Nephron progenitor cell (in vitro differentiated cells): Measurements from ENCODE around the gene SAP30L.
A peak's percentile ranks its signal among the peaks of the same experiment; 100 is the strongest.

ENCODE experiments used
- DNase-seq: peaks from one replicate; pipeline ENCODE4 v3.0.0; 2021
- H3K27ac Mint-ChIP-seq: 2 replicates; pipeline ENCODE4 v1.8.0; 2021; ENCODE audit warnings: mild to moderate bottlenecking, moderate library complexity, mixed read lengths
- H3K27me3 Mint-ChIP-seq: 2 replicates; pipeline ENCODE4 v1.8.0; 2021; ENCODE audit warnings: mild to moderate bottlenecking, low read depth, mixed read lengths; ENCODE audit not compliant: poor library complexity
- H3K36me3 Mint-ChIP-seq: 2 replicates; pipeline ENCODE4 v1.8.0; 2021; ENCODE audit warnings: low read depth, mixed read lengths
- H3K4me1 Mint-ChIP-seq: 2 replicates; pipeline ENCODE4 v1.8.0; 2021; ENCODE audit warnings: mixed read lengths
- H3K4me3 Mint-ChIP-seq: 2 replicates; pipeline ENCODE4 v1.8.0; 2021; ENCODE audit warnings: mild to moderate bottlenecking, moderate library complexity, mixed read lengths
- H3K9me3 Mint-ChIP-seq: 2 replicates; pipeline ENCODE4 v1.8.0; 2021; ENCODE audit warnings: mild to moderate bottlenecking, moderate library complexity, mixed read lengths
- TF ChIP-seq, protein P1 (sequence below): fragments of 200-600 bp; sonication (generic); IDR thresholded peaks from 2 replicates; pipeline ENCODE4 v1.5.0; 2021; ENCODE audit warnings: antibody characterized with exemption

The SAP30L gene

DNA sequence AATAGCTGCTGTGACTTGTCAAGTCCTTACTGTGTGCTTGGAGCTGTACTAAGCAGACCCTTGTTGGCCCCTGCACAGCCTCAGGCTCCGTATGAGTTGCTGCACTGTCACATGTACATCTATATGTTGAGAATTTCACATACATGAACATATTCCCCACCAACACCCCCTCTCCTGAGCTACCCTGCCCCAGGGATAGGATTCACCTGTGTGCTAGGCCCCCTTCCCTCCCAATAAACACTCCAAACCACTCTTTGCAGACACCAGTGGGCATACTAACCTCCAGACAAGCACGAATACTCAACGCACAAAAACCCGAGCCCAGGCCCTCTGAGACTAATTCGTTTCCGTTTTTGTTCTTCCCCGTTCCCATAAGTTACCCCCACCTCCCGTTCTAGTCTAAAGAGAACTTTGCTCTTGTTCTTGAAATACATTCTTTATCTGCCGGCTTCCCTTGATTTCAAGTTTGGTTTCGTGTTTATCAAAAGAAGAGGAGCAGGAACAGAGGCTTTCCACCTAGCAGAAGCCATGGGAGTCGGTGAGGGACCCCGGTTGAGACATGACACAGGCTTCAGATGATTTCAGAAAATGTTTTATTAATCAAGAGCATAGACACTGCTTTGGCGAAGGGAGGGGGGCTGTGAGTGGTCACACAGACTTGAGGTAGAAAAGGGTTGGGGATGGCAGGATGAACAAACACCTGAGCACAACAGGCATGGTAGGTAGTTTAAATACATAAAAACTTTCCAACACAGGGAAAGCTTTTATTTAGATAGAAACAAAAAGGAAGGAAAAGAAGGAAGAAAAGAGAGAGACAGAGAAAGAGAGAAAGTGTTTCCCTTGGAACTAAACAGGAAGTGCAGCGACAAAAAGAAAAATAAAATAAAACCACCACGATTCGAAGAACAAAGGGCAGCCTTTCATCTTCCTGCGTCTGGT is 28.9 kb downstream of the SAP30L start:
- H3K27me3 Mint-ChIP-seq: peaks cover 99% of the 10 kb centered on the region
- no peak overlapping the region for H3K27ac Mint-ChIP-seq

DNA sequence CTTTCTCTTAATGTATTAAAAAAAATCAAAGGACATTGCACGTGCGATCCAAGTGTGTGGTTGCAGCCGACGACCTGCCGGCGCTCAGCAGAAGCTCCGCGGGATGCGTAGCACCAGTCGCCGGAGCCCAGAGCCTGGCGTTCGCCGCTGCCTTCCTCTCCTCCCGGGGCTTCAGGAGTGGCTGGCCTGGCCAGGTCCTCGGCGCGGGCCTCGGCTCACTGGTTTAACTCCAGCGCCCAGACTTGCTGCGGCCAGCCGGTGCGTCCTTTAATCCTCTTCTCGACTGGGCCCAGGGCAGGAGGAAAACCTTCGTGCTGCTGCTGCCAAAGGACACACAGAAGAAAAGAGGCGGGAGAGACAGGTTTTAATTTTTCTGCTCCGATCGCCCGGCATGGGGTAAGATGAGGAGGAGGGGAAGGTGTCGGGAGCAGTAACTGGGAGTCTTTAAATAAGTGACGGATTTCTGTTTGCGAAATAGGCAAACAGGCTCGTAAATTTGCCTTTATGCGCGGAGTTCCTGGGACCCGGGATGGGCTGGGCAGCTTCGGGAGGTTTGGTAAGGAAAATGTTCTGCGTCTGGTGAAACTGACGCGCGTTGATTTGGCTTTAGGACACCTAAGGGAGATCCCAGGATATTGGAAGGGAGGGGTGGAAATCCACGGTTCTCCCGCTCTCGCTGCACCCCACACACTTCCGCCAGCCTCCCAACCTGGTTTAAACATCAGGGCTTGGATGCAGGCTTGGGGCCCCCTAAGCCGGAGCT is 30.0 kb downstream of the SAP30L start:
- H3K9me3 Mint-ChIP-seq: no peaks in the 10 kb centered on the region
- peak overlapping the region; percentile 78 for H3K4me3 Mint-ChIP-seq
- peak; percentile 67 for DNase-seq
- H3K4me1 Mint-ChIP-seq: peaks cover 58% of the 10 kb centered on the region
- H3K27me3 Mint-ChIP-seq: peaks cover 100% of the 10 kb centered on the region
- H3K36me3 Mint-ChIP-seq: no peaks in the 10 kb centered on the region
- H3K27ac Mint-ChIP-seq: no peak overlapping the region
- TF ChIP-seq, protein P1, sequence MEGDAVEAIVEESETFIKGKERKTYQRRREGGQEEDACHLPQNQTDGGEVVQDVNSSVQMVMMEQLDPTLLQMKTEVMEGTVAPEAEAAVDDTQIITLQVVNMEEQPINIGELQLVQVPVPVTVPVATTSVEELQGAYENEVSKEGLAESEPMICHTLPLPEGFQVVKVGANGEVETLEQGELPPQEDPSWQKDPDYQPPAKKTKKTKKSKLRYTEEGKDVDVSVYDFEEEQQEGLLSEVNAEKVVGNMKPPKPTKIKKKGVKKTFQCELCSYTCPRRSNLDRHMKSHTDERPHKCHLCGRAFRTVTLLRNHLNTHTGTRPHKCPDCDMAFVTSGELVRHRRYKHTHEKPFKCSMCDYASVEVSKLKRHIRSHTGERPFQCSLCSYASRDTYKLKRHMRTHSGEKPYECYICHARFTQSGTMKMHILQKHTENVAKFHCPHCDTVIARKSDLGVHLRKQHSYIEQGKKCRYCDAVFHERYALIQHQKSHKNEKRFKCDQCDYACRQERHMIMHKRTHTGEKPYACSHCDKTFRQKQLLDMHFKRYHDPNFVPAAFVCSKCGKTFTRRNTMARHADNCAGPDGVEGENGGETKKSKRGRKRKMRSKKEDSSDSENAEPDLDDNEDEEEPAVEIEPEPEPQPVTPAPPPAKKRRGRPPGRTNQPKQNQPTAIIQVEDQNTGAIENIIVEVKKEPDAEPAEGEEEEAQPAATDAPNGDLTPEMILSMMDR: no peak

More for the DNA sequence above, 28.9 kb downstream of the SAP30L start:
- DNase-seq: no peak
- Mint-ChIP-seq H3K9me3 (no peaks in the 10 kb centered on the region), H3K4me3 (peak overlapping the region; percentile 31), H3K36me3 (no peaks in the 10 kb centered on the region), H3K4me1 (peaks cover 50% of the 10 kb centered on the region)
- TF ChIP-seq, protein P1: no peak

DNA sequence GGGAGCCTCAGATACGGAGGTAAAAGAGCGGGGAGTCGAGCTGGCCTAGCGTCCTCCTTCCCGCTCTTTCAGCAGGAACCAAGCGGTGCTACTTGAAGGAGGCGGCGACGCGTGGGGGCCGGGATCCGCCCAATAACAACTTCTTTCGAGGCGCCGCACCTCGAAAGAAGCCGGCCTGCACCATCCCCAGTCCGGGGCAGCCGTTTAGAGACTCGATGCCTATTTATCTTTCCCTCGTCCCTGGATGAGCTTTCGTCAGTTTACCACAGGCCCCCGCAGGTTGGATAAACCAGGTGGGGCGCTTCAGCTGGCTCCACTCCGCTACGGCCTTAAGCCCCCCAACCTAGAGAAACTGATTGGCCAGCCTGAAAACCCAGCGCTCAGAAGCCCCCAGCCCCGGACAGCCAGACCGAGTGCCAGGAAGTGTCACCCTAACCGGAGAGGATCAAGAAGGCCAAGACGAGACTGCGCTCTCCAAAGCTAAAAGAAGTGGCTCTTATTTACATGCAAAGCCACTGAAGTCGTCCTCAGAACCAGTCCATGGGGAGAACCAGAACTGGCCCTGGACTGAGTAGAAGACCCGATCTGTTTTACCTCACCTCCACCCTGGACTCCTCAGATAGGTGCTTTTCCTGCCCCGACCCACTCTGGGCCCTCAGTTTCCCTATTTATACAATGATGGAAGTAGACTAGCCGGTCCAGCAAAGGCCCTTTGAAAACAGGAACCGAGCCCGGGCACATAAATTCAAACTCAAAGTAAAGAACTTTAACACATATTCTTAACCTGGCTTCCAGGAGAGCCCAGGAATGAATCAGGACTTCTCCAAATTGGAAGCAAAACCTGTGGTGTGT is 30.8 kb downstream of the SAP30L start:
- DNase-seq: no peak
- no peaks in the 10 kb centered on the region for H3K36me3 Mint-ChIP-seq
- H3K27ac Mint-ChIP-seq: no peak overlapping the region
- TF ChIP-seq, protein P1: no peak
- H3K27me3 Mint-ChIP-seq: peaks cover 100% of the 10 kb centered on the region
- H3K9me3 Mint-ChIP-seq: no peaks in the 10 kb centered on the region
- peaks cover 59% of the 10 kb centered on the region for H3K4me1 Mint-ChIP-seq
- peak overlapping the region; percentile 60 for H3K4me3 Mint-ChIP-seq

DNA sequence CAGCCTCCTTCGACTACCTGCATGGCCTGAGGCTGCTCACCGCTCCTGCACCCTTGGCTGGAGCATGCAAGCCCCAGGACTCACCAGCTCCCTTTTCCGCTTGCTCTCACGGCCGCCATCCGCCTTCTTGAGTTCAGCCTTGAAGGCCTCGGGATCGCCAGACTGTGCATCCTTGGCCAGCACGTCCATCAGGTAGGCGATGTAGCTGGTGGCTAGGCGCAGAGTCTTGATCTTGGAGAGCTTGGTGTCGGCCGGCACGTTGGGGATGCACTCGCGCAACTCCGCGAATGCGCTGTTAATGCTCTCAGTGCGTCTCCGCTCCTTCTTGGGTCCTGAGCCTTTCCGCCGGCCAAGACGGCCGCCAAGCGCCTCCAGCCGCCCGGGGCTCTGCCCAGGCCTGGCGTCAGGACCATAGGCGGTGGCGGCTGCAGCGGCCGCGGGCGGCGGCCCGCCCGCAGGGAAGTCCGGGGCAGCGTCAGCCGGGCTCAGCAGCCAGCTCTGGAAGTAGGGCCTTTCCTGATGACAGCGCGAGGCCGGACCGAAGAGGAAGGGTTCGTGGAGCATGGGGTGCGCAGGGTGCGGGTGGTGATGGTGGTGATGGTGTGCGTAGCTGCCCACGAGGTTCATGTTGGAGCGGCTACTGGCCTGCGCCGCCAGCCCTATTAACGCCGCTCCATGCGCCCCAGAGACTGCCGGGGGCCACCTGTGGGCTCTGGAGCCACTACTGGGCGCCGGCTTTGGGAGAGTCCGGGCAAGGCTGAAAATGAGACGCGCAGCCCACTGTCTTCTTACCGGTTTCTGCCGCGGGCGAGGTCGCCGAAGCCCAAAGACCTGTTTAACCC is 31.8 kb downstream of the SAP30L start:
- DNase-seq: peak; percentile 55
- Mint-ChIP-seq H3K27me3 (peaks cover 100% of the 10 kb centered on the region), H3K36me3 (no peaks in the 10 kb centered on the region), H3K4me1 (peaks cover 60% of the 10 kb centered on the region), H3K4me3 (peak overlapping the region; percentile 69), H3K27ac (no peak overlapping the region), H3K9me3 (no peaks in the 10 kb centered on the region)
- TF ChIP-seq, protein P1: no peak

DNA sequence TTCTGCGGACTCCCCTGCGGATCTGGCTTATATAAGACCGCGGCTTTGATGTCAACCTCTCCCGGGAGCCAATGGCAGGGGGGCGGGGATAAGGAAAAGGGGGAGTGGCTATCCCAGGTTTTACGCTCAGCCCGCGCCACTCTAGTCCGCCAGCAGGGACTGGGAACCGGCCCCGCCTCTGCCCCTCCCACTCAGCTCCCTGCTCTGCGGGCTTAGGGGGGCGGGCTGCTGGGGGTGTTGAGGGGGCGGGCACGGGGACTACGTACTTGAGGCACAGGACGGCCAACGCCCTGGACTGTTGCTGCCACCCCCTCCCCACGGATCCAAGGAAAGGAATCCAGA is 32.4 kb downstream of the SAP30L start, which contains the start of gene HAND1:
HAND1 (minus strand) TSS at position 4 of the 342 bp plus-strand sequence. CDS start 219 bp downstream, outside the sequence.
- peak within 1 kb of the TSS; percentile 69 for H3K4me3 Mint-ChIP-seq
- H3K4me1 Mint-ChIP-seq: peaks cover 63% of the 10 kb centered on the region
- TF ChIP-seq, protein P1: no peak
- DNase-seq: peak; percentile 83
- H3K27ac Mint-ChIP-seq: no peak within 1 kb of the TSS
- H3K27me3 Mint-ChIP-seq: peaks cover 100% of the 10 kb centered on the region
- H3K36me3 Mint-ChIP-seq: no peaks in the 10 kb centered on the region
- no peaks in the 10 kb centered on the region for H3K9me3 Mint-ChIP-seq
